GM19395 (cell line): ENCODE measurements around the gene CD5L.

Experiments used
- ATAC-seq: cut with Tn5 transposase; IDR thresholded peaks from one replicate; pipeline ENCODE4 v1.9.1; 2021; ENCODE audit warnings: mild to moderate bottlenecking, moderate library complexity; ENCODE audit not compliant: unreplicated experiment

Gene CD5L

GRCh38 chr1:157841708-157842107 is at the start of gene CD5L:
Gene CD5L (minus strand): TSS chr1:157841808. CDS start chr1:157841701, 107 bp downstream.
- no peak for ATAC-seq

- no peak for ATAC-seq
These were observed 41.0 kb upstream of the CD5L start for GRCh38 chr1:157882580-157882979.

- ATAC-seq: no peak
These were observed 39.0 kb upstream of the CD5L start for GRCh38 chr1:157880621-157881020.

DNA sequence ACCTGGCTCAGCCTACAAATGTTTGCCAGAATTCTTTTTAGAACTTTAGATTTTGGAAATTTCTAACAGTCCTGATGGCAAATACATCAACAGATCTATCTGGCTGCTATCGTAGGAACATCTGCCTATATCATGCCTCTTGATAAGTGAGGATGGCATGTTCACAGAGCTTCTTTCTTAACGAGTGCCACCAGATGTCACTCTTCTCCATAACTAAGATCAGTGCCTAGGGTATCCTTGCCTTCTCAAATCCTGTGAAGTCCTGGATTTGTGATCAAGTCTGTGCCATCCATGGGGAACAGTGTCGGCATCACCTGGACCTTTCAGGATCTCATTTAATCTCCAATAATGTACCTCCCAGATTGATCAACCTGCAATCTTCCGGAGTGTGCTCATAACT is 36.5 kb upstream of the CD5L start:
- no peak for ATAC-seq

DNA sequence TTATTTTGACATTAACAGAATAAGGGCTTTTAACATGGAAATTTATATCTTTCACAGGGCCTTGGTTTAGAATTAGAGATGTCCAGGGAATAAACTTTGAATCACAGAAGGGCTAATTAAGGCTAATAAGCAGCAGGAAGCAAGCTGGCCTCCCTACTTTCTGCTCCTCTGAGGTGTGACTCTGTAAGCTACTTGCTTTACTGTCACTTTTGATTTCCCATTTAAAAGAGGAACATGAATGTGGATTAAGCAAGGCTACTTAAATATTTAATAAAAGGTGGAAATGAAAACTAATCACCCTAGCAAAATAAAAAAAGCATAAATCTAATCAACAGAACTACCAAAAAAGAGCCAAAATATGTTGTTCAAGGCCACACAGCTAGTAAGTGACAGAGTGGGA is 28.9 kb upstream of the CD5L start:
- ATAC-seq: no peak

DNA sequence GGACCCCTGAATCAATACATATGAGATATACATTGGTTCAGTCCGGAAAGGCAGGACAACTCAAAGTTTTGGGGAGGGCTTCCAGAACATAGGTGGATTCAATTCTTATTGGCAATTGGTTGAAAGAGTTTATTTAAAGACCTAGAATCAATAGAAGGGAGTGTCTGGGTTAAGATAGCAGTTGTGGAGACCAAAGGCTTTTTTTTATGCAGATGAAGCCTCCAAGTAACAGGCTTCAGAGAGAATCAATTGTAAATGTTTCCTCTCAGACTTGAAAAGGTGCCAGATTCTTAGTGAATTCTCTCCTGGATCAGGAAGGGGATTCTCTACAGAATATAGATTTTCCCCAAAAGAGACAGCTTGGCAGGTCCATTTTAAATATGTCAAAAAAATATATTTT is 27.0 kb upstream of the CD5L start:
- no peak for ATAC-seq

DNA sequence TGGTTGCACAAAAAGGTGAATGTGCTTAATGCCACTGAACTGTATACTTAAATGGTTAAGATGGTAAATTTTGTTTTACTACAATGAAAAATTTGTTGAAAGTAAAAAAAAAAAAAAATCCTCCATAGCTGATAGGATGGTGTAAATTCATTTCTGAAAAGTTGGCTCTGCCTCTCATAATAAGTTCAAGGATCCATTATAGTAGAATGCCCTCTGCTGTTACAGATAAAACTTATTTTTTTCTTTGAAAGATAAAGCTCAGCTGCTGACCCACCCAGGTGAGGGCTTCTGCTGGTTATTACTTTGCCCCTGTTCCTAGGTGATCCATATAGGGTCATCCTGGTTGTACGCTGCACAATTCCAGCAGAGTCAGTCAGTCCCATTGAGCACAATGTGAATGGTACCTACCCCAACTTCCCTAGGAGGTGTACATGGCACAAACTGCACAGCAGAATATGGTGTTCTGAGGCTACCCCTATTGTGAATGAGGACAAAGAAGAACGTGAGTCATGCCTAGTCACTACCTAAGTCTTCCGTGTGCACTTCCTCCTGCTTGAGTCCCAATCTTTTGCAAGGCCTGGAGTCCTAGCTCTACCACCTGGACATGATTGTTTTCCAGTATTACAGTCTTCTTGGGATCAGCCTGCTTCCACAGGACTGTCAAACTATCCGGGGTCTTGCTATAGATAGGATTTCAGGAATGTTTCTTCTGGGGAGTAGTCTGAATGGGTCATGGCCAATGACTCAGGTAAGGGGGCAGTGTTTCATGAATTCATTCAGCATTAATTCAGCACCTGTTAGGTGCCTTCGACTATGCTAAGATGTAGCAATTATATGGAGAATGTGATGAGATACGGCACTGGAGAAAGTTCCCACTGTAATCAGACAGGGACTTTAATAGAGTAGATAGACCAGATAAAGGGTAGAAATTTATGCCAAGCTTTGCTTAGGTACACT is 20.8 kb upstream of the CD5L start:
- ATAC-seq: no peak

DNA sequence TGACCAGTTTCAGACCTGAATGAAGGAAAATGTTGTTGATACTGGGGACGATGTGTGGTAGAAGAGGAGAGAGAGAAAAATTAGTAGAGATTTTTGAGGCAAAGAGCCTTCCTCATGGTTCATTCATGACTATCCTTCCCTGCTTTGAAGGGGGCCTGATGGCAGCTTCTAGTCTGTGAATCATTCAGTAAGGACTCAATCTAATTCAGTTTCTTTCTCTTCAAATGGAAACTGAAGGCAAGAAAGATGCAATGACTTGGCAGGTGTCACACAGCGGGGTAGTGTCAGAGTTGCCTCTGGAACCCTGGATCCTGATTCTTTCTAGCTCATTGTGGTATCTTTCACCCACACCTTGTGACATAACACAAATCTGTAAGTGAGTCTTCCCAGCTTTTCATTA is 14.9 kb upstream of the CD5L start:
- ATAC-seq: peak; percentile 89

GRCh38 chr1:157852476-157852875 is 10.9 kb upstream of the CD5L start:
- ATAC-seq: no peak

DNA sequence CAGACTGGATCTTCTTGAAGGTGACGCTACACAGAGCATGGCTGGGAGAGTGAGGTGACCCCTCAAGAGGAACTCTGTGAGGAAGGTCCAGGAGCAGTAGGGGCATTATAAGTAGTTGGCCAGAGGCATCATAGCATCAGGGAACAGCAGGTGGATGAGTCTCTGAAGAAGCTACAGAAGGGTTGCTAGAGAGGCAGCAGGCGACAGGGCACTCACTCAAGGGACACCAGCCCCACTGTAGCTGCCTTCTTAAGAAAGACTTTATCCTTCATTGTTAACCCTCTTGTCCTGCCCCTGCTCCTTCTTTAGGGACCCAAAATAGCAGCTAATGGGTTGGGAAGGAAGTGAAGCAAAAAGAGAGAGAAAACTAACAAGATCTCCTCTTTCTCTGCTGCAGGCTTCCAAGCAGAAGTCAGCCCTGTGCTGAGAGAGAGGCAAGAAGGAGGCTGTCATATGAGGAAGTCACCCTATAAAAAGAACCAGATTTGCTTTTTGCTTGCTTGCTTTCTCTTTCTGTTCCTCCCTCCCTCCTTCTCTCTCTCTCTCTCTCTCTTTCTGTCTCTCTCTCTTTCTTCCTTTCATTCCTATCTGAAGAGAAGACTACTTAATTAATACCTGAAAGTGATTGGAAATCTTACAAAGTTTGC is 7.7 kb upstream of the CD5L start:
- ATAC-seq: peak; percentile 90

- no peak for ATAC-seq
These were observed 2.7 kb upstream of the CD5L start for GRCh38 chr1:157844089-157844830.

GRCh38 chr1:157842939-157843338 is 1.3 kb upstream of the CD5L start:
- ATAC-seq: no peak

- ATAC-seq: no peak
These were observed 2.6 kb downstream of the CD5L start for GRCh38 chr1:157838966-157839365.

GRCh38 chr1:157834430-157834829 is 7.2 kb downstream of the CD5L start:
- ATAC-seq: no peak

- no peak for ATAC-seq
These were observed 8.5 kb downstream of the CD5L start for GRCh38 chr1:157833145-157833544.

- no peak for ATAC-seq
These were observed 9.5 kb downstream of the CD5L start for GRCh38 chr1:157831968-157832626.

GRCh38 chr1:157830887-157831286 is 10.7 kb downstream of the CD5L start:
- ATAC-seq: no peak

- peak; percentile 45 for ATAC-seq
These were observed 11.9 kb downstream of the CD5L start for GRCh38 chr1:157829711-157830110.

- ATAC-seq: no peak
These were observed 12.4 kb downstream of the CD5L start for GRCh38 chr1:157829210-157829609.

GRCh38 chr1:157820299-157820698 is 21.3 kb downstream of the CD5L start:
- no peak for ATAC-seq

DNA sequence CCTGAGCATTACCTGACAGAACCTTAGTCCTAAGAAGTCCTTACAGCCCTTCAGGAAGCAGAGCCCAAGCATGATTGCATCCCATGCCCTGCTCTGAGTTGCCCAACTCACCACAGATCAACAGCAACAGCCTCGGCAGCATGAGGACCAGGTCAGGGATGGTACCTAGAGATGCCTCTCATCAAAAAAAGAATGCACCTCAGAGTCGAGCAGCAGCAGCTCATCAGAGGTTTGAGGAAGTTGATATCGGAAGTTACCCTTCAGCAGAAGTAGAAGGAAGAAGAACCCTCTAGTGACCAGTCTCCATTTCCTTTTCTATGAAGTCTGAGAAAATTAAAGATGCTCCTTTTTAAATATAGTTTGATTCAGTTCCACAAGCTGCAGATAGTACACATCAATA is 21.7 kb downstream of the CD5L start, which contains the start of gene FCRL1:
TSS of gene FCRL1 (minus strand) at position 225 of the 400 bp plus-strand sequence. CDS start at position 142, 83 bp downstream.
- ATAC-seq: no peak
